NT2/D1 (cell line): ENCODE results near the gene LDLRAD3.

Experiments
- DNase-seq: peaks from one replicate; pipeline ENCODE4 v3.0.0-alpha.2; 2011; ENCODE audit warnings: low read depth, low spot score
- H3K27me3 ChIP-seq: 2 replicates; pipeline ENCODE4 v1.6.0; 2011; ENCODE audit warnings: mild to moderate bottlenecking; ENCODE audit not compliant: insufficient read length, insufficient read depth
- H3K36me3 ChIP-seq: 2 replicates; pipeline ENCODE4 v1.6.1; 2011; ENCODE audit warnings: mild to moderate bottlenecking, low read length, mixed read lengths; ENCODE audit not compliant: insufficient read depth, insufficient read length
- H3K4me1 ChIP-seq: 2 replicates; pipeline ENCODE4 v1.5.1; 2011; ENCODE audit not compliant: insufficient read depth, insufficient read length
- H3K4me3 ChIP-seq: 2 replicates; pipeline ENCODE4 v1.5.1; 2011; ENCODE audit warnings: low read depth; ENCODE audit not compliant: insufficient read length
- H3K9ac ChIP-seq: 2 replicates; pipeline ENCODE4 v1.6.0; 2011; ENCODE audit warnings: low read depth; ENCODE audit not compliant: insufficient read length
- H3K9me3 ChIP-seq: 2 replicates; pipeline ENCODE4 v1.5.1; 2011; ENCODE audit warnings: mild to moderate bottlenecking, low read length; ENCODE audit not compliant: insufficient read depth
- SUZ12 ChIP-seq: IDR thresholded peaks from 2 replicates; pipeline ENCODE4 v1.6.1; 2011; ENCODE audit not compliant: insufficient read length, insufficient read depth; ENCODE audit errors: extremely low read depth
- YY1 ChIP-seq: IDR thresholded peaks from 2 replicates; pipeline ENCODE4 v1.6.1; 2011; ENCODE audit not compliant: insufficient read length, insufficient read depth
- ZNF274 ChIP-seq: IDR thresholded peaks from 2 replicates; pipeline ENCODE4 v1.6.1; 2011; ENCODE audit warnings: mild to moderate bottlenecking, low read depth, low read length

Gene LDLRAD3

DNA sequence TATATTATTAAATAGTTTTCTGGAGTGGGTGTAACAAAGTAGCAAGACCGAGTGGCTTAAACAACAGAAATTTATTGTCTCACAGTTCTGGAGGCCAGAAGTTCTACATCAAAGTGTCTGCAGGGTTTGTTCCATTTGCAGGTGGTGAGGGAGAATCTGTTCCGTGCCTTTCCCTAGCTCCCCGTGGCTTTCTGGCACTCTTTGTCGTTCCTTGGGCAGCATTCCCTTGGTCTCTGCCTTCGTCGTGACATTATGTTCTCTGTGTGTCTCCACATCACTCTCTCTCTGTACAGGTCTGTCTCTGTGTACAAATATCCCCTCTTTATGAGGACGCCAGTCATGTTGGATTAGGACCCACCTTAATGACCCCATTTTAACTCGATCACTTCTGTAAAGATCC, 38.2 kb downstream of the LDLRAD3 start:
- H3K4me3 ChIP-seq, result no peak overlapping the region
- peaks cover 3% of the 10 kb centered on the region for H3K4me1 ChIP-seq
- H3K27me3 ChIP-seq, result no peaks in the 10 kb centered on the region
- H3K36me3 ChIP-seq, result no peaks in the 10 kb centered on the region
- DNase-seq, result no peak
- H3K9me3 ChIP-seq, result peaks cover 11% of the 10 kb centered on the region; the same call in 1 of the 2 replicates
- no peak overlapping the region for H3K9ac ChIP-seq
- TF ChIP-seq ZNF274 (no peak), SUZ12 (no peak), YY1 (no peak)

DNA sequence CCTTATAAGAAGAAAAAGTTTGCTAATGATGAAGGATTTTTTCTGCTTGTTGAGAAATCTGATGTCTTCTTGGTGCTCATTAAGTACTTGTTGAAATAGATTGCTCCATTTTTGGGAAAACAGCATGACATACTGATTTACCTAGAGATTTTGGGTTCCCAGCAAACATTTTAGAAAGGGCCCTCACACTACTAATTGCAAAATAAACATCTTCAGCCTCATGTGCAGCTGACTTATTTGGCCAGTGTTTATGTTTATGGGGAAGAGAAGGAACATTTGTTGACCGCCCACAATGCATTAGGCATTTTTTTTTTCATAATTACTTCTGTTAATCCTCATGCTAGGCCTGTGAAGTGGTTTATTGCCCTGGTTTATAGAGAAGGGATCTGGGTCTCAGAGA, 40.1 kb downstream of the LDLRAD3 start:
- H3K4me1 ChIP-seq, result peaks cover 3% of the 10 kb centered on the region
- no peaks in the 10 kb centered on the region for H3K36me3 ChIP-seq
- peaks cover 11% of the 10 kb centered on the region; the same call in 1 of the 2 replicates for H3K9me3 ChIP-seq
- DNase-seq, result no peak
- TF ChIP-seq SUZ12 (no peak), ZNF274 (no peak), YY1 (no peak)
- no peaks in the 10 kb centered on the region for H3K27me3 ChIP-seq
- H3K4me3 ChIP-seq, result no peak overlapping the region
- H3K9ac ChIP-seq, result no peak overlapping the region

DNA sequence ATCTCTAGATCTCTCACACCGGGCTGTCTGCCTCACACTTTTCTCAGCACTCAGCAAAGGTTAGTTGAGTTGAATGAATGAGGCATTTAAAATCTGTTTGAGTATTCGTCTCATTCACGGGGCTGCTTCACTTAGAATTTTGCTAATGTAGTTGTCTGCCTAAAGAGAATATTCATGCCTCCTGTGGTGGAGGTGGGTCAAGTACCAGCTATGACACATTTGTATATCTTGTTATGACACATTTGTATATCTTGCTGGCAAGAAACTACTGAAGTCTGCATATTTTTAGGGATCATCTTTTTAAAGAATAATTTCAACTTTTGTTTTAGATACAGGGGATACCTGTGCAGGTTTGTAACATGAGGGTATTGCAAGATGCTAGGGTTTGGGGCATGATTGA, 43.1 kb downstream of the LDLRAD3 start:
- Histone ChIP-seq H3K4me3 (no peak overlapping the region), H3K9me3 (peaks cover 11% of the 10 kb centered on the region; the same call in 1 of the 2 replicates), H3K36me3 (no peaks in the 10 kb centered on the region), H3K4me1 (peaks cover 3% of the 10 kb centered on the region), H3K27me3 (no peaks in the 10 kb centered on the region), H3K9ac (no peak overlapping the region)
- no peak for DNase-seq
- no peak for TF ChIP-seq ZNF274
- TF ChIP-seq YY1, result no peak
- TF ChIP-seq SUZ12, result no peak

DNA sequence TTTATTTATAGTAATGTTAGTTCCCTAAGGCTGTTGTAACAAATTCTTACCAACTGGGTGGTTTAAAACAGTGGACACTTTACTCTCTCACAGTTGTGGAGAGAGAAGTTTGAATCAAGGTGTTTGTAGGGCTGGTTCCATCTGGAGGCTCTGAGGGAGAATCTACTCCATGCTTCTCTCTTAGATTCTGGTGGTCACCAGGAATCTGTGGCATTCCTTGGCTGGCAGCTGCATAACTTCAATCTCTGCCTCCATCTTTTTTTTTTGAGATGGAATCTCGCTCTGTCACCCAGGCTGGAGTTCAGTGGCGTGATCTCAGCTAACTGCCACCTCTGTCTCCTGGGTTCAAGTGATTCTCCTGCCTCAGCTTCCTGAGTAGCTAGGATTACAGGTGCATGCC, 46.3 kb downstream of the LDLRAD3 start:
- Histone ChIP-seq H3K27me3 (no peaks in the 10 kb centered on the region), H3K36me3 (no peaks in the 10 kb centered on the region), H3K4me3 (no peak overlapping the region), H3K9ac (no peak overlapping the region), H3K4me1 (no peaks in the 10 kb centered on the region), H3K9me3 (peaks cover 15% of the 10 kb centered on the region; the same call in 1 of the 2 replicates)
- no peak for TF ChIP-seq SUZ12
- no peak for TF ChIP-seq ZNF274
- TF ChIP-seq YY1, result no peak
- DNase-seq, result no peak

DNA sequence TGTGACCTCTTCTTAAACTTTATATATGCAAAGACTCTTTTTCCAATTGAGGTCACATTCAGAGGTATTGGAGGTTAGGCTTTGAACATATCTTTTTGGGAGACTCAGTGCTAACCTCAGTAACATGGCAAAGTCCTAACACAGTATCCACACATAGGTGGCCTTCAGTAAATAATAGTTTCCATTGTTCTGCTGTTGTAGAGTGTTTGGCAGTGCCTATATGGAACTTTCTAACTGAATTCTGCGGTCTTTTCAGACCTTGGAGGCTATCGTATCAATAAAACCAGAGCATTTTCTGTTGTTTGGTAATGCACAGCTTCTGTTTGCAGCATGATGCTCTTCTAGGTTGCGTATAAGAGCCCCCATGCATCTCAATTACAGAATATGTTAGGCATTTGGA, 47.0 kb downstream of the LDLRAD3 start:
- no peak for DNase-seq
- Histone ChIP-seq H3K27me3 (no peaks in the 10 kb centered on the region), H3K4me1 (no peaks in the 10 kb centered on the region), H3K9me3 (peaks cover 14% of the 10 kb centered on the region; the same call in 1 of the 2 replicates), H3K4me3 (no peak overlapping the region), H3K9ac (no peak overlapping the region), H3K36me3 (no peaks in the 10 kb centered on the region)
- no peak for TF ChIP-seq SUZ12
- TF ChIP-seq YY1, result no peak
- TF ChIP-seq ZNF274, result no peak

DNA sequence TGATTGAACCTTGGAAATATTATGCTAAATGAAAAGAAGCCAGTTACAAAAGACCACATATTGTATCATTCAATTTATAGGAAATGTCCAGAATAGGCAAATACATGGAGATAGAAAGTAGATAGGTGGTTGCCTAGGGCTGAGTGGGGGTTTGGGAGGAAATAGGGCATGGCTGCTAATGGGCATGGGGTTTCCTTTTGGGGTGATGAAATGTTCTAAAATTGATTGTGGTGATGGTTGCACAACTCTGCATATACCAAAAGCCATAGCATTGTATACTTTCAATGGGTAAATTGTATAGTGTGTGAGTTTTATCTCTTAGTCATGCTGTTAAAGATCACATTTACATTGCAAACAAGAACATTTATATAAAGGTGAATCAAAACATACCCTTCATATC, 48.7 kb downstream of the LDLRAD3 start:
- no peak overlapping the region for H3K9ac ChIP-seq
- no peak overlapping the region for H3K4me3 ChIP-seq
- no peaks in the 10 kb centered on the region for H3K4me1 ChIP-seq
- no peaks in the 10 kb centered on the region for H3K36me3 ChIP-seq
- H3K27me3 ChIP-seq, result no peaks in the 10 kb centered on the region
- no peak for DNase-seq
- TF ChIP-seq SUZ12 (no peak), ZNF274 (no peak), YY1 (no peak)
- H3K9me3 ChIP-seq, result peaks cover 12% of the 10 kb centered on the region; the same call in 1 of the 2 replicates

DNA sequence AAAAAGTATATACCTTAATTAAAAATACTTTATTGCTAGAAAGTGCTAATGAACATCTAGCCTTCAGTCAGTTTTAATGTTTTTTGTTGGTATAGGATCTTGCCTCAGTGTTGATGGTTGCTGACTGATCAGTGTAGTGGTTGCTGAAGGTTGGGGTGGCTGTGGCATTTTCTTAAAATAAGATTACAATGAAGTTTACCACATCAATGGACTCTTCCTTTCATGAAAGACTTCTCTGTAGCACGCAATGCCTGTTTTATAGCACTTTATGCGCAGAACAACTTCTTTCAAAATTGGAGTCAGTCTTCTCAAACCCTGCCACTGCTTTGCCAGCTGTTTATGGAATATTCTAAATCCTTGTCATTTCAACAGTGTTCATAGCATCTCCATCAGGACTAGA, 50.6 kb downstream of the LDLRAD3 start:
- no peak for DNase-seq
- Histone ChIP-seq H3K36me3 (no peaks in the 10 kb centered on the region), H3K9me3 (peaks cover 12% of the 10 kb centered on the region; the same call in 1 of the 2 replicates), H3K9ac (no peak overlapping the region), H3K27me3 (no peaks in the 10 kb centered on the region), H3K4me1 (no peaks in the 10 kb centered on the region), H3K4me3 (no peak overlapping the region)
- TF ChIP-seq ZNF274 (no peak), SUZ12 (no peak), YY1 (no peak)
